Measurements from ENCODE around the gene ATXN1. TPM values are rescaled to one million over a fixed set of nuclear protein-coding genes. Genes with fewer than 3 reads are reported as not detected.
A peak's percentile ranks its signal among the peaks of the same experiment; 100 is the strongest.

ATXN1 gene
- total RNA-seq, 4 donors from 2014 or later: 48.7 to 166 (median 105) TPM

DNA sequence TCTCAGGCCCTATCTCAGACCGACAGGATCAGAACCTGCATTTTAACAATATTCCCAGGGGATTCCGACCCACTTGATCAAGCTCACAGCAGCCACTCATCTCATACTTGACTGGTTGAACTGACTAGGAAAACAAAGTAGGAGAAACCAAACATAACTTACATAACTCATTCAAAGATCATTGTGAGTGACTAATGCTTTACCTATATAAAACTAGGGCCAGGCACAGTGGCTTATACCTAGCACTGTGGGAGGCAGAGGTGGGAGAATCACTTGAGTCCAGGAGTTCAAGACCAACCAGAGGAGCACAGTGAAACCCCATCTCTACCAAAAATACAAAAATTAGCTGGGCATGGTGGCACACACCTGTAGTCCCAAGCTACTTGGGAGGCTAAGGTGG, 251.0 kb downstream of the ATXN1 start:
- TF ChIP-seq EP300 (IDR thresholded peaks at IDR 0.05; ENCODE audit: low read depth): no peak
- TF ChIP-seq POLR2AphosphoS5 (IDR thresholded peaks at IDR 0.05): no peak
- TF ChIP-seq POLR2A (IDR thresholded peaks at IDR 0.05): no peak
- WGBS, 2 donors (ENCODE audit: low coverage in 1 of 2): 96% methylated on average over 2 of the region's 2 CpGs; no CpG with 5 or more reads in 1 of the 2 donors
- peak overlapping the region in 1 of 4 donors; percentile 5 for H3K27ac ChIP-seq
- DNase-seq: no peak
- H3K9me3 ChIP-seq: no peaks in the 10 kb centered on the region
- H3K36me3 ChIP-seq: no peaks in the 10 kb centered on the region
- H3K4me1 ChIP-seq: peaks cover 15 to 45% (median 22%) of the 10 kb centered on the region in 4 donors
- no peak overlapping the region for H3K4me3 ChIP-seq
- in situ Hi-C loops (cut with MboI; ENCODE audit: low pct_ligation_motif_present in 1 of 4, low pct_unique_long_range_greater_than_20kb in 1 of 4, low sequenced_read_pairs in 3 of 4) (loop anchor here (5.0 to 25.0 kb wide), 5 partner anchors 173 to 452 kb away; partner anchors contain the start of gene ATXN1 (in 3 of the 4)), intact Hi-C loops (cut with DNase I; ENCODE audit: low total_unique reads) (loop anchor here (10.0 kb wide), 1 partner anchor 255 kb away; the partner anchor contains the start of gene ATXN1)
- H3K27me3 ChIP-seq: no peaks in the 10 kb centered on the region

DNA sequence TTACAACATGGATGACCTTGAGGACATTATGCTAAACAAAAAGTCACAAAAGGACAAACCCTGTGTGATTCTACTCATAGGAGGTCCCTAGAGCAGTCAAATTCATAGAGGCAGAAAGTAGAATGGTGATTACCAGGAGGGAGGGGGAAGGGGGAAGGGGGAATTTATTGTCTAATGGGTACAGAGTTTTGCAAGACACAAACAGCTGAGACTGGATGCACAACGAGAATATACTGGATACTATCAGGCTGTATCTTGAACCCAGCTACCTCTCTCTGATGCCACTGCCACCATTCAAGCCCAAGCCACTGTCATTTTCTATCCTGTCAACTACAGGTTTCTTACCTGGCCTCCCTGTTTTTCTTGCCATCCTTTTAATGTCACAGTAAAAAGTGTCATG, 252.3 kb downstream of the ATXN1 start:
- peak overlapping the region in 1 of 4 donors; percentile 36 for H3K27ac ChIP-seq
- no peak overlapping the region for H3K4me3 ChIP-seq
- intact Hi-C loops (cut with DNase I; ENCODE audit: low total_unique reads) (no loop called here), in situ Hi-C loops (cut with MboI; ENCODE audit: low pct_ligation_motif_present in 1 of 4, low pct_unique_long_range_greater_than_20kb in 1 of 4, low sequenced_read_pairs in 3 of 4) (loop anchor here in 1 of 4 donors (25.0 kb wide), 2 partner anchors 172 to 453 kb away; no protein-coding TSS in a partner anchor)
- H3K36me3 ChIP-seq: no peaks in the 10 kb centered on the region
- 55 to 56% methylated on average over 1 of the region's 1 CpG for WGBS, 2 donors (ENCODE audit: low coverage in 1 of 2)
- peaks cover 17 to 48% (median 25%) of the 10 kb centered on the region in 4 donors for H3K4me1 ChIP-seq
- no peaks in the 10 kb centered on the region for H3K27me3 ChIP-seq
- no peaks in the 10 kb centered on the region for H3K9me3 ChIP-seq
- no peak for DNase-seq
- TF ChIP-seq, protein P1, sequence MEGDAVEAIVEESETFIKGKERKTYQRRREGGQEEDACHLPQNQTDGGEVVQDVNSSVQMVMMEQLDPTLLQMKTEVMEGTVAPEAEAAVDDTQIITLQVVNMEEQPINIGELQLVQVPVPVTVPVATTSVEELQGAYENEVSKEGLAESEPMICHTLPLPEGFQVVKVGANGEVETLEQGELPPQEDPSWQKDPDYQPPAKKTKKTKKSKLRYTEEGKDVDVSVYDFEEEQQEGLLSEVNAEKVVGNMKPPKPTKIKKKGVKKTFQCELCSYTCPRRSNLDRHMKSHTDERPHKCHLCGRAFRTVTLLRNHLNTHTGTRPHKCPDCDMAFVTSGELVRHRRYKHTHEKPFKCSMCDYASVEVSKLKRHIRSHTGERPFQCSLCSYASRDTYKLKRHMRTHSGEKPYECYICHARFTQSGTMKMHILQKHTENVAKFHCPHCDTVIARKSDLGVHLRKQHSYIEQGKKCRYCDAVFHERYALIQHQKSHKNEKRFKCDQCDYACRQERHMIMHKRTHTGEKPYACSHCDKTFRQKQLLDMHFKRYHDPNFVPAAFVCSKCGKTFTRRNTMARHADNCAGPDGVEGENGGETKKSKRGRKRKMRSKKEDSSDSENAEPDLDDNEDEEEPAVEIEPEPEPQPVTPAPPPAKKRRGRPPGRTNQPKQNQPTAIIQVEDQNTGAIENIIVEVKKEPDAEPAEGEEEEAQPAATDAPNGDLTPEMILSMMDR (IDR thresholded peaks at IDR 0.05): no peak
- TF ChIP-seq POLR2A (IDR thresholded peaks at IDR 0.05): no peak
- TF ChIP-seq EP300 (IDR thresholded peaks at IDR 0.05; ENCODE audit: low read depth): no peak
- TF ChIP-seq POLR2AphosphoS5 (IDR thresholded peaks at IDR 0.05): no peak

DNA sequence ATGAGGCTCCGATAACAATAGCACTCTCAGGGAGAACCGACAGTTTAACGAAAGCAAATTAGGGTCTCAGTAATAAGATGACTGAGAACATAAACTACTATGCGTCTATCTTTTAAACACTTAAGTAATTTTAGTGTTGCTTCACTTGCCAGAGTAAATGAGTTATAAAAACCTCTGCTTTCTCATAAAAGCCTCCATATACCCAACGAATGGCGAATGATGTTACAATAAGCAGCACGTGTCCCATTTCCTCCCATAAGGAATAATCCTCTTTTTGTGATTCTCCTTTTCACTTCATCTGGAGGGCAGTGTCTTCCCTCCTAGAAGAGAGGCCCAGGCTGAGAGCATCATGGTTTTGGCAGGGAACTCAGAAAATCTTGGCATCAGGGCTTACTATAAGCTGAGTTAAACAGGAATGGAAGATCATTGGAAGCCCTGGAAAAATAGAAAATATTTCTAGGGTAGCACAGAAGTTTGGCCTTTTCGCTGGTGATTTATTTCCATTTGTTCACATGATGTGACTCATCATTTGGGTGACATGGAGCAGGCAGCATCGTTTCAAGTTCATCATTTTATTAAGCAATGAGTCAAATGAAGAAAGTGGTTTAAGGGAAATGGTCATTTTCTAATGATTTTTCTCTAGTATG, 255.4 kb downstream of the ATXN1 start:
- H3K4me1 ChIP-seq: peaks cover 6 to 19% (median 14%) of the 10 kb centered on the region in 4 donors
- TF ChIP-seq POLR2AphosphoS5 (IDR thresholded peaks at IDR 0.05): peak; percentile 13 to 32 (median 18)
- TF ChIP-seq, protein P1 (IDR thresholded peaks at IDR 0.05): no peak
- no peak for TF ChIP-seq EP300 (IDR thresholded peaks at IDR 0.05; ENCODE audit: low read depth)
- TF ChIP-seq POLR2A (IDR thresholded peaks at IDR 0.05): no peak
- H3K27ac ChIP-seq: peak overlapping the region; percentile 58 to 66 (median 60)
- intact Hi-C loops (cut with DNase I; ENCODE audit: low total_unique reads) (no loop called here), in situ Hi-C loops (cut with MboI; ENCODE audit: low pct_ligation_motif_present in 1 of 4, low pct_unique_long_range_greater_than_20kb in 1 of 4, low sequenced_read_pairs in 3 of 4) (loop anchor here in 1 of 4 donors (25.0 kb wide), 2 partner anchors 169 to 456 kb away; no protein-coding TSS in a partner anchor)
- no peaks in the 10 kb centered on the region for H3K9me3 ChIP-seq
- 35 to 47% methylated on average over 9 of the region's 9 CpGs for WGBS, 2 donors (ENCODE audit: low coverage in 1 of 2)
- H3K4me3 ChIP-seq: no peak overlapping the region
- DNase-seq: peak; percentile 15
- H3K27me3 ChIP-seq: no peaks in the 10 kb centered on the region
- no peaks in the 10 kb centered on the region for H3K36me3 ChIP-seq

- WGBS, 2 donors (ENCODE audit: low coverage in 1 of 2): 71 to 81% methylated on average over 5 of the region's 5 CpGs
- no peaks in the 10 kb centered on the region for H3K9me3 ChIP-seq
- TF ChIP-seq POLR2A (IDR thresholded peaks at IDR 0.05) (no peak), POLR2AphosphoS5 (IDR thresholded peaks at IDR 0.05) (no peak), EP300 (IDR thresholded peaks at IDR 0.05; ENCODE audit: low read depth) (no peak)
- TF ChIP-seq, protein P1 (IDR thresholded peaks at IDR 0.05): no peak
- no peak for DNase-seq
- in situ Hi-C loops (cut with MboI; ENCODE audit: low pct_ligation_motif_present in 1 of 4, low pct_unique_long_range_greater_than_20kb in 1 of 4, low sequenced_read_pairs in 3 of 4): loop anchor here in 1 of 4 donors (25.0 kb wide), 2 partner anchors 167 to 458 kb away; no protein-coding TSS in a partner anchor
- intact Hi-C loops (cut with DNase I; ENCODE audit: low total_unique reads): no loop called here
- H3K36me3 ChIP-seq: no peaks in the 10 kb centered on the region
- peaks cover 6 to 19% (median 14%) of the 10 kb centered on the region in 4 donors for H3K4me1 ChIP-seq
- H3K27ac ChIP-seq: peak overlapping the region in 3 of 4 donors; percentile 60 to 66 (median 61)
- no peaks in the 10 kb centered on the region for H3K27me3 ChIP-seq
- no peak overlapping the region for H3K4me3 ChIP-seq
Observed at GRCh38 chr6:16504609-16505008, 256.7 kb downstream of the ATXN1 start.

Data from transverse colon (tissue), 4 donors.